GM19240 (cell line): ENCODE data around the gene TOR1AIP1.
"Not testable (repeated sequence)": the region's sequence is repeated elsewhere in the genome, so short reads cannot be mapped to it uniquely, and the experiment has no call there.

Source experiments
- DNase-seq: peaks from one replicate; pipeline ENCODE4 v3.0.0; 2011; ENCODE audit warnings: low spot score; ENCODE audit not compliant: insufficient read length

Gene TOR1AIP1

DNA sequence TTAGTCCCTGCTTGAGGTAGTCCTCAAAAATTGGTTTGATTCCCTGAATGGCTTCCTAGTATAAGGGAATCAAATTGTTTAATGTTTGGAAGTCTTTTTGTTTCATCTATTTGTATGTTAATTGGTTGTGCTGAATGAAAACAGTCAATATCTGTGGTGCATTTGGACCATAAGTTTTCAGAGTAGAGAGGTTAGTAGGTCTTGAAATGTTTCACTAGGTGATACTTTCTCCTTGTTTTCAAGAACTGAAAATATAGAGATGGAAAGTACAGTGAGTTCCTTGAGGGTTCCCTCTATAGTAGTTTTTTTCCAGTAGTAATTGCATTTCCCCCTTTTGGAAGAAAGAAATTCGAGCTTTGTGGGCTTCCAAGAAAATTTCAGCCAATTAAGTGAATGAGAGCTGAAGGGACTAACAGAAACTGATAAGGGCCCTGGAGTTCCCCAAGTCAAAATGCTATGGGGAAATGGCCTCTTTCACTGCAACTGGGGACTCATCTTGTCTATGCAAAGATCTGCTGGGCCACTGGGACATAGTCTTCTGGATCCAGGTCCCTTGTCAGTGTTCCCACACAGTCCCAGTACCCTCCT is 53.9 kb downstream of the TOR1AIP1 start:
- DNase-seq, result no peak

- DNase-seq, result no peak
Observed at GRCh38 chr1:179937668-179938254, 55.7 kb downstream of the TOR1AIP1 start.

- DNase-seq, result no peak
Observed at GRCh38 chr1:179938752-179939151, 56.7 kb downstream of the TOR1AIP1 start.

- no peak for DNase-seq
Observed at GRCh38 chr1:179939941-179940340, 57.9 kb downstream of the TOR1AIP1 start.

GRCh38 chr1:179941454-179941853 is 59.4 kb downstream of the TOR1AIP1 start:
- no peak for DNase-seq

DNA sequence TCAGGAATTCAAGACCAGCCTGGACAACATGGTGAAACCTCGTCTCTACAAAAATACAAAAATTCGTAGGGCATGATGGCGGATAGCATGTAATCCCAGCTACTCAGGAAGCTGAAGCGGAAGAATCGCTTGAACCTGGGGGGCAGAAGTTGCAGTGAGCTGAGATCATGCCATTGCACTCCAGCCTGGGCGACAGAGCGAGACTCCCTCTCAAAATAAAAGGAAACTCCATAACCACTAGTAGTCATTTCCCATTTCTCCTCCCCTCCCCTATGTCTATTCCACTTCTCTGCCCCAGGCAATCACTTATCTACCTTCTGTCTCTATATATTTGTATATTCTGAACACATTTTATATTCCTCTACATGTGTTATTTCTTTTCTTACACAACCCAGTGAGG is 68.6 kb downstream of the TOR1AIP1 start:
- no peak for DNase-seq

- DNase-seq, result no peak
Observed at GRCh38 chr1:179951383-179952144, 69.5 kb downstream of the TOR1AIP1 start.

DNA sequence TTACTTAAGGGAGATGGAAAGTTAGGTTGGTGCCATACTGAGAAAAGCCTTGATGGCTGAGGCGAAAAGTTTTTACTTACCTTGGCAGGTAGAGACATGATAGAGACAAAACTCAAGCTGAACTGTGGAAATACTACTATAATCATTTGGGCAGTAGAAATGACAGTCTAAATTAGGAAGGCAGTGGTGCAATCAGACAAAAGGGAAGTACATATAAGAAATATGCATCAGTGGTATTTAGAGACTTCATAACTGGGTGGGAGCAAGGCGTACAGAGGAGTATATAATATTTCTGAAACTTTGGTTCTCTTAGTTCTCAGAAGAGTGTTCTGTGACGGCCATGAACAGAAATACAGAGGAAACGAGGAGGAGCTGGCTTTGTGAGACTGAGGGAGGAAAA is 70.1 kb downstream of the TOR1AIP1 start:
- no peak for DNase-seq

- no peak for DNase-seq
Observed at GRCh38 chr1:179953974-179954492, 71.9 kb downstream of the TOR1AIP1 start.

GRCh38 chr1:179954493-179955286 is 72.6 kb downstream of the TOR1AIP1 start, which contains the start of gene CEP350:
Gene CEP350, plus strand, starts transcription at chr1:179954810. Its CDS starts 31,372 bp downstream, at chr1:179986182.
- peak; percentile 41 for DNase-seq

DNA sequence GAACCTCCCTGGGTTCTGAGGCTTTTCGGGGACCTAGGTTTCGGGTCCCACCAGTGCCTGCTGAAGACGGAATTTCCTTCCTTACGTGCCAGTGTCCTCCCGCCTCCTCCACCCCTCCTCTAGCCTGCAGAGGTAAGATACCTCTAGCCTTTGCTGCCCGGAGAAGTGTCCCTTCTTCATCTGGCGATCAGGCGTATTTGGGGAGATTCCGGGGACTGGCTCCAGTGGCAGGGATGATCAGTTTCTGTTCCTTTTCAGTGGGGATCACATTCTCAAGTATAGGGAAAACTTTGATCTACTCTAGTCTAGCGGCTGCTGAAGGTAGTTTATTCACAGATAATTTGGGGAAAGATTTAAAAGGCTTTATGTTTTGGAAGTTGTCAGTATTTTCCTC is 73.2 kb downstream of the TOR1AIP1 start:
- DNase-seq, result no peak

GRCh38 chr1:179955731-179956130 is 73.6 kb downstream of the TOR1AIP1 start:
- DNase-seq, result no peak

DNA sequence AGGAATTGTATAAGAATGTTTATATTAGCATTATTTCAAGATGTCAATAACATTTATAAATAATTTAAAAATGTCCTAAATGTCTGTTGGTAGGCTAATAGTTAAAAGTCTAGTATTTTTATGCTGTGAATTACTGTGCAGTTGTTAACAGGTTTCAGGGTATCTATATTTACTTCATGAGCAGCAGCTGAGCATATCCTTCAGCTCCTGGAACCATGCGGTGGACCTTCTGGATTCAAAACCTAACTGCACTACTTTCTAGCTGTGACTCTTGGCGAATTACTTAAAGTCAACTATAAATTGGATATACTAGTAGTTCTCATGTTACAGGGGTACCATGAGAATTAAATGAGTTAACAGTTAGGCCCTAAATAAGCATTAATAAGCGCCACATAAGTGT is 76.3 kb downstream of the TOR1AIP1 start:
- DNase-seq, result no peak

GRCh38 chr1:179962168-179962567 is 80.1 kb downstream of the TOR1AIP1 start:
- DNase-seq, result not testable (repeated sequence)

GRCh38 chr1:179966551-179966950 is 84.5 kb downstream of the TOR1AIP1 start:
- DNase-seq, result no peak

DNA sequence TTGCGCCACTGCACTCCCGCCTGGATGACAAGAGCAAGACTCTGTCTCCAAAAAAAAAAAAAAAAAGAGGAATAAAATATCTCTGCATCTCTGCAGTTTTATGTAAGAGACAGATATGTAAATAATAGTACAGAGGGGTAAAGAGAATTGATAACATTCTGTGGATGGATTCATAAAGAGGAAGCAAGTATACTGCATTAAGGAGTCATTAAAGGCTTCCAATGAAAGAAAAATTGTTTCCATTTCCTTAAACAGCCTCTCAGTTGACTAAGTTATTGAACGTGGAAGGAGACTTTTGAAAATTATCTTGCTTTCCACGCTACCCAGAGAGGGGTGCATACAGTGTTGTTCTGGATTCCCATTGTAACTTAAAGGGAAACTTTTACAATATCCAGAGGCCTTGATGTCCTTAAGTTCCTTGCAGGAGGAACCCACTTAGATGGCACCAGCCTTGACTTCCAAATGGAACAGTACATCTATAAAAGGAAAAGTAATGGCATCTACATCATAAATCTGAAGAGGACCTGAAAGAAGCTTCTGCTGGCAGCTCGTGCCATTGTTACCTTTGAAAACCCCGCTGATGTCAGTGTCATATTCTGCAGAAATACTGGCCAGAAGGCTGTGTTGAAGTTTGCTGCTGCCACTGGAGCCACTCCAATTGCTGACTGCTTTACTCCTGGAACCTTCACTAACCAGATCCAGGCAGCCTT is 86.4 kb downstream of the TOR1AIP1 start:
- DNase-seq, result no peak

- no peak for DNase-seq
Observed at GRCh38 chr1:179968994-179969919, 87.2 kb downstream of the TOR1AIP1 start.
